ENCODE data around the gene STUB1.

STUB1 gene

DNA sequence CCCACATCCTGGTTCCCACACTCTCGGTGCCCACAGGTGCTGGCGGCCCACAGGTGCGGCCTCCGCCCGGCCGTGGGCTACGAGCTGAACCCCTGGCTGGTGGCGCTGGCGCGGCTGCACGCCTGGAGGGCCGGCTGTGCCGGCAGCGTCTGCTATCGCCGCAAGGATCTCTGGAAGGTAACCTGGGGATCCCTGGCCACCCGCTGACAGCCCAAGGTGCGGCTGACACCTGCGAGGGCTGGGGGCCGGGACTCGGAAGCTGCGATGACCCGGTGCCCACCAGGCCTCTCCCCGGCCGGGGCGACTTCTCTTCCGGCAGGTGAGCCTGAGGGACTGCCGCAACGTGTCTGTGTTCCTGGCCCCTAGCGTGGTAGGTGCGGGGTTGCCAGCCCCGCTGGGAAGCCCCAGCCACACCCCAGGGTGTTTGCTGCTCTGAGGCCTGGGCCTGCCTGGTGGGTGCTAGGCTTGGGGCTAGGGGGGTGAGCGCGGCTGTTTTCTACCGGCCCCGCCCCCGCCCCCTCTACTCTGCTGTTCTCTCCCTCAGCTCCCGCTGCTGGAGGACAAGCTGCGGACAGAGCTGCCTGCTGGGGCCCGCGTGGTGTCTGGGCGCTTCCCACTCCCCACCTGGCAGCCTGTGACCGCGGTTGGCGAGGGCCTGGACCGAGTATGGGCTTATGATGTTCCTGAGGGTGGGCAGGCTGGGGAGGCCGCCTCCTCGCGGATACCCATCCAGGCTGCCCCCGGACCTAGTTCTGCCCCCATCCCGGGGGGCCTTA lies 41.7 kb downstream of the STUB1 start:
- Histone ChIP-seq H3K4me1 (peaks cover 56 to 97% (median 94%) of the 10 kb centered on the region in 10 experiments), H3K4me2 (peak overlapping the region; percentile 96 to 100 (median 100)), H3K36me3 (0 out of 22 replicates have a peak, but pooled peaks cover 0 to 6% (median 0%) of the 10 kb centered on the region in 11 experiments), H3K9me3 (replicated peaks in 1 of 11) (no peaks in the 10 kb centered on the region), H3K9ac (peak overlapping the region; percentile 73 to 87 (median 81); a peak in 20 of 22 replicates), H3K4me3 (peak overlapping the region; percentile 67 to 80 (median 73)), H3K27me3 (peaks cover 0 to 58% (median 2%) of the 10 kb centered on the region in 11 experiments; a peak in 13 of 22 replicates), H3K27ac (peak overlapping the region in 6 of 11 experiments; percentile 79 to 86 (median 83); a peak in 9 of 22 replicates), H4K20me1 (peaks cover 32 to 93% (median 72%) of the 10 kb centered on the region in 11 experiments; a peak in 21 of 22 replicates)
- TF ChIP-seq Cebpa-rat (IDR thresholded peaks at IDR 0.05): no peak

DNA sequence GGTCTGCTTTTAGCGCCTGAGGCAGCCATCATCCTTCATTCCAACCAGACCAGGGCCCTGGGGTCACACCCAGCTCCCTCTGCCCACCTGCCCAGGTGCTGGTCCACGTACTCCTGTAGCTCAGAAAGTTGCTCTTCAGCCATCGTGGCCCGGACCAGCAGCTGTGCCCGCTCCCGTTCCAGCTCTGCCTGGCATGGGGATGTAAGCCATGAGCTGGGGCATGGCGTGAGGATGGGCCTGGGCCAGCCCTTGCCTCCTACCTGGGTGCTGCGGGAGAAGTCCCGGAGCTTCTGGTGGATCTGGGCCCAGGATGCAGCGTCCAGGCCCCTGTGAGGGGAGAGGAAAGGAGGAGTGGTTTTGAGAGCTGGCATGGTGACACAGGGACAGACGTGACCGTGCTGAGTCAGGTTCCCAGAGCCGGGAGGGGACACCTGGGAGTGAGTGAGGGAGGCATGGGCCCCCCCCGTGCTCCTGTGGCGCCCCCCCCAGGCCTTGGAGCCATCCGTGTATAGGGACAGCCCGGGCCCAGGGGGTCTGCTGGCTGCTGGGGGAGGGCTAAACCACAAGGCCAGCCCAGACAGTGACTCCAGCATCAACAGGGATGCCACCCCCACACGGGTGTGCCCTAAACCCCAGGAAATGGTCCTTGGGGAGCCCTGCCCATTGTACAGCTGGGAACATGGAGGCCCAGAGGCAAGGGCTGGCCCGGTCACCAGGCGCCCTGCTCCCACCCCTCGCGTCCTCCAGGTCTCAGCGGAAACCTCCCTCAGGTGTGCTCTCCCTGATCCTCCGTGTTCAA lies 42.8 kb downstream of the STUB1 start:
- H3K27me3 ChIP-seq: peaks cover 0 to 48% (median 0%) of the 10 kb centered on the region in 11 experiments; a peak in 7 of 22 replicates
- H3K4me1 ChIP-seq: peaks cover 49 to 94% (median 90%) of the 10 kb centered on the region in 10 experiments
- H3K9me3 ChIP-seq (replicated peaks in 1 of 11): no peaks in the 10 kb centered on the region
- no peak overlapping the region for H3K27ac ChIP-seq
- TF ChIP-seq Cebpa-rat (IDR thresholded peaks at IDR 0.05): no peak
- peak overlapping the region; percentile 28 to 100 (median 100); a peak in 21 of 22 replicates for H3K4me2 ChIP-seq
- H3K36me3 ChIP-seq: 0 out of 22 replicates have a peak, but pooled peaks cover 0 to 6% (median 0%) of the 10 kb centered on the region in 11 experiments
- peak overlapping the region in 4 of 11 experiments; percentile 19 to 48 (median 30); a peak in 6 of 22 replicates for H3K9ac ChIP-seq
- no peak overlapping the region for H3K4me3 ChIP-seq
- peaks cover 32 to 83% (median 67%) of the 10 kb centered on the region in 11 experiments; a peak in 21 of 22 replicates for H4K20me1 ChIP-seq

DNA sequence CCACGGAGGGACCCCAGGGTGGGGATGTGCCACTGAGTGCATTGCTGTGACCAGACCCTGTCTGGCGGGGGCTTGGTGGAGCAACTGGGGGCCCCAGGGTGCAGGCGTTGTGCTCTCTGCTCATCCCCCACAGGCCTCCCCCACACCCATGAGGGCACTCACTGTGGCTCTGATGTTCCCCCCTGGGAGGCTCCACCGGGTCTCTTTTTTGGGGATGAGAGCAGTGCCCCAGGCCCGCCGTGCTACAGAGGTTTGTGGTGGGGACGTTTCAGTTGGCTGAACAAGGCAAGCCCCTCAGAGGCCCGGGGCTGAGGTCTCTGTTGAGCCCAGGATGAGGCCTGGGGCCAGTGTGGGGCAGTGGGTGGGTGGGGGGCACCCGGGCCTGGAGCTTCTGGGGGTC lies 43.5 kb downstream of the STUB1 start:
- 0 out of 22 replicates have a peak, but pooled peaks cover 0 to 6% (median 0%) of the 10 kb centered on the region in 11 experiments for H3K36me3 ChIP-seq
- peak overlapping the region in 4 of 11 experiments; percentile 19 to 48 (median 30); a peak in 7 of 22 replicates for H3K9ac ChIP-seq
- no peak overlapping the region for H3K27ac ChIP-seq
- peak overlapping the region; percentile 28 to 100 (median 100); a peak in 19 of 22 replicates for H3K4me2 ChIP-seq
- no peak for TF ChIP-seq Cebpa-rat (IDR thresholded peaks at IDR 0.05)
- peaks cover 0 to 42% (median 0%) of the 10 kb centered on the region in 11 experiments; a peak in 7 of 22 replicates for H3K27me3 ChIP-seq
- no peaks in the 10 kb centered on the region for H3K9me3 ChIP-seq (replicated peaks in 1 of 11)
- H3K4me1 ChIP-seq: peaks cover 49 to 91% (median 88%) of the 10 kb centered on the region in 10 experiments
- H4K20me1 ChIP-seq: peaks cover 32 to 76% (median 63%) of the 10 kb centered on the region in 11 experiments; a peak in 21 of 22 replicates
- no peak overlapping the region for H3K4me3 ChIP-seq

DNA sequence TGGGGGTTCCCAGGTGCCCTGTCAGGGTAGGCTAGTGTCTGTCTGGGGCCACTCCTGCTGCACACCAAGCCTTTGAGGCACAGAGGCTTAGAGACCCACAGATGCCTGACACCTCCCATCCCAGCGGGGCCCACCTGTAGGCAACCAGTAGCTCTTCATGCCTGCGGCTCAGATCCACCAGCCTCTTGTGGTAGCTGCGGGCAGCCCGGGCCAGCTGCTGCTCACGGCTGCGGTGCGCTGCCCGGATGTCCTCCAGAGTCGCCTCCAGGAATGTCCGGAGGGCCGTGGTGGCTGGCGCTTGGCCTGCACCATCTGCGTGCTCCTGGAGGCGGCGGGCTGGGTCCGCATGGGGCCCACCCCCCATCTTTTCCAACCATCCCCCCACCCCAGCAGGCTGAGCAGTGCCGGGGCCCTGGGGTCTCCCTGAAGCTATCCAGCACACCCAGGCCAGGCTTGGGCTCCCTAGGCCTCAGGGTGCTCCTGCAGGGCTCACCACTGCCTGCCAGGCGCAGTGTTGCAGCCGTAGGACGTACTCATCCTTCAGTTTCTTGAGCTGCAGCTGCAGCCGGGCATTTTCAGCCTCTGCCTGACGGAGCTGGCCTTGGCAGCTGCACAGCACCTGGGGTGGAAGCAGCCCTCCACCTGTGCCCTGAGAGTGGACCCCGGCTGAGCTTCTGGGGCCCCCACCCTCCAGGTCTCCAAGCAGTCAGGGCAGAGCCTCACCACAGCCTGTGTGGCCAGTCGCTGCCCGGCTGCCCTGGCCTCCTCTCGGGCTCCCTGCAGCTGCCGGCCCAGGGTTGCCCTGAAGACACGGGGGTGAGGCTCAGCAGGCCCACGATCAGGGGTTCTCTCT lies 44.2 kb downstream of the STUB1 start:
- peaks cover 0 to 42% (median 0%) of the 10 kb centered on the region in 11 experiments; a peak in 7 of 22 replicates for H3K27me3 ChIP-seq
- H3K36me3 ChIP-seq: peaks cover 0 to 6% (median 2%) of the 10 kb centered on the region in 11 experiments; a peak in 2 of 22 replicates
- H3K9ac ChIP-seq: peak overlapping the region in 3 of 11 experiments; percentile 25 to 48 (median 35); a peak in 6 of 22 replicates
- H3K4me3 ChIP-seq: peak overlapping the region in 1 of 10 experiments; percentile 22; a peak in 1 of 20 replicates
- H4K20me1 ChIP-seq: peaks cover 37 to 74% (median 61%) of the 10 kb centered on the region in 11 experiments; a peak in 21 of 22 replicates
- H3K27ac ChIP-seq: no peak overlapping the region
- no peak for TF ChIP-seq Cebpa-rat (IDR thresholded peaks at IDR 0.05)
- peaks cover 42 to 89% (median 86%) of the 10 kb centered on the region in 10 experiments for H3K4me1 ChIP-seq
- H3K4me2 ChIP-seq: peak overlapping the region in 10 of 11 experiments; percentile 52 to 100 (median 100); a peak in 18 of 22 replicates
- H3K9me3 ChIP-seq (replicated peaks in 1 of 11): no peaks in the 10 kb centered on the region

DNA sequence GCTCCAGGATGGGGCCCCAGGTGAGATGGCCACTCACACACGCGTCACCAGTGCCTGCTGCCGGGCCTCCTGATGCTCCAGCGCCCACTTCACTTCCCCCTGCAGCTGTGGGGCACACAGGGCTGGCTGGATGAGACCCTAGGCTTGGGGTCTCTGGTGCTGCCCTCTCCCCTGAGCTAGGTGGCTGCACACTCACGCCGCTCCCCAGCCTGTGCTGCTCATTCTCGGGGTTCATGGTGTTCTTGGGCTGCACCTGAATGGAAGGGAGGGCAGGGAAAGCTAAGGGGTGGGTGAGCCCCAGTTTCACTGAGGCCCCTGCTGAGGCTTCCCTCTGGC lies 44.8 kb downstream of the STUB1 start:
- Histone ChIP-seq H3K9me3 (replicated peaks in 1 of 11) (no peaks in the 10 kb centered on the region), H3K27ac (no peak overlapping the region), H3K4me1 (peaks cover 36 to 85% (median 81%) of the 10 kb centered on the region in 10 experiments), H3K9ac (peak overlapping the region in 2 of 11 experiments; percentile 11 to 48; a peak in 1 of 22 replicates), H3K4me3 (no peak overlapping the region; a peak in 1 of 20 replicates), H3K27me3 (peaks cover 0 to 42% (median 0%) of the 10 kb centered on the region in 11 experiments; a peak in 7 of 22 replicates), H3K36me3 (peaks cover 2 to 11% (median 8%) of the 10 kb centered on the region in 11 experiments; a peak in 13 of 22 replicates), H4K20me1 (peaks cover 43 to 75% (median 65%) of the 10 kb centered on the region in 11 experiments; a peak in 21 of 22 replicates), H3K4me2 (peak overlapping the region in 9 of 11 experiments; percentile 52 to 100 (median 100); a peak in 17 of 22 replicates)
- no peak for TF ChIP-seq Cebpa-rat (IDR thresholded peaks at IDR 0.05)

DNA sequence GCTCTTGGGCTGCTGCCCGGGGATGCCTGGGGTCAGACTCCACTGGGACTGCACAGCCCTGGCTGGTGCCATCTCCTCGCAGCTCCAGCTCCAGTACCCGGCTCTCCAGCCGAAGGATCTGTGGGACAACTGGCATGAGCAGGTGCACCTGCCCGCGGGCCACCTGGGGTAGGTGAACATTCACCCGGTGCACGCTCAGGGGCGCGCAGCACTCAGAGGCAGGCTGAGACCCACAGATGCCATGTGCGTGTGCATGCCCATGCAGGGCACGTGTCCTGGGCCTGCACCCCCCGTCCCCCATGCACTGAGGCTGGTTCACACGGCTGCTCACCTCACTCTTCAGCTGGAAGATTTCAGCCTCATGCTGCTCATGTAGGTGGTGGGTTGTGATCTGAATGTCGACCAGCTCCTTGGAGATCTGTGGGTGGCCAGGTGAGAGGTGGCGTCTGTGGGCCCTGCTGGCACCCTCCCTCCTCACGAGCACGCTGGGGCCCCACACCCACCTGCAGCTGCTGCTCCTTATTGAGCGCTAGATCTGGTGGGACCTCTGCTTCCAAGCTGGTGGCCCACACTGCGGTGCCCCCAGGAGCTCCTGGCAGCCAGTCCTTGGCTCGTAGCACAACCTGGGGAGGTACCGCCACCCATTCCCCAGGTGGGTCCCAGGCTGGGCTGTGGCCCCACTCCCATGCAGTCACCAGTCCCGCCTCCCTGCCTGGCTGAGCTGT lies 45.4 kb downstream of the STUB1 start:
- Histone ChIP-seq H3K27ac (no peak overlapping the region), H3K9me3 (replicated peaks in 1 of 11) (no peaks in the 10 kb centered on the region), H3K4me2 (peak overlapping the region; percentile 93 to 100 (median 100); a peak in 19 of 22 replicates), H3K9ac (peak overlapping the region in 1 of 11 experiments; percentile 48; a peak in 4 of 22 replicates), H3K27me3 (peaks cover 0 to 42% (median 0%) of the 10 kb centered on the region in 11 experiments; a peak in 7 of 22 replicates), H3K4me1 (peaks cover 30 to 79% (median 75%) of the 10 kb centered on the region in 10 experiments), H3K36me3 (peaks cover 8 to 17% (median 13%) of the 10 kb centered on the region in 11 experiments; a peak in 17 of 22 replicates), H4K20me1 (peaks cover 44 to 78% (median 71%) of the 10 kb centered on the region in 11 experiments; a peak in 21 of 22 replicates), H3K4me3 (peak overlapping the region in 1 of 10 experiments; percentile 74; a peak in 1 of 20 replicates)
- no peak for TF ChIP-seq Cebpa-rat (IDR thresholded peaks at IDR 0.05)

DNA sequence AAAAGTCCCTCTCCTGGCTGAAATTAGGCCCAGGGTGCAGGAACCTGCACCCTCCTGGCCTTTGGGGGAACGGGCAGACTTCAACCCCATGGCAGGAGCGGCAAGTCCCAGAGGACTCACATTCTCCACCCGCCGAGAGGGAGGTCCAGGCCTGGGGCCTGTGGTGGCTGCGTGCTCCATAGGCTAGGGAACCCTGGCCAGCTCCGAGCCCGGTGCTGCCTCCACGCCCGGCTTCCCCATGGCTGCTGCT lies 45.9 kb downstream of the STUB1 start:
- H3K27ac ChIP-seq: no peak overlapping the region
- H3K4me2 ChIP-seq: peak overlapping the region; percentile 93 to 100 (median 100)
- no peaks in the 10 kb centered on the region for H3K9me3 ChIP-seq (replicated peaks in 1 of 11)
- H3K27me3 ChIP-seq: peaks cover 0 to 42% (median 0%) of the 10 kb centered on the region in 11 experiments; a peak in 7 of 22 replicates
- peak overlapping the region in 6 of 10 experiments; percentile 70 to 75 (median 73); a peak in 5 of 20 replicates for H3K4me3 ChIP-seq
- peaks cover 44 to 82% (median 76%) of the 10 kb centered on the region in 11 experiments; a peak in 21 of 22 replicates for H4K20me1 ChIP-seq
- peaks cover 10 to 22% (median 18%) of the 10 kb centered on the region in 11 experiments; a peak in 19 of 22 replicates for H3K36me3 ChIP-seq
- H3K4me1 ChIP-seq: peaks cover 29 to 79% (median 75%) of the 10 kb centered on the region in 10 experiments
- no peak for TF ChIP-seq Cebpa-rat (IDR thresholded peaks at IDR 0.05)
- peak overlapping the region in 3 of 11 experiments; percentile 7 to 50 (median 48); a peak in 5 of 22 replicates for H3K9ac ChIP-seq

Measured in BLaER1 treated with 17β-estradiol and CSF1 and Interleukin-3, amounts not matched to agents 10 nM and 100 nM (cell line).